ENCODE results near the gene THG1L. TPM values are rescaled to one million over a fixed set of nuclear protein-coding genes. Genes with fewer than 3 reads are reported as not detected.

THG1L gene
- total and polyA plus RNA-seq, 2 of the 13 experiments (the other 11 are each of a cell fraction or from before 2014, with no cell fraction given), result 16.6 to 17.2 TPM

GRCh38 chr5:157744051-157745011 lies 13.1 kb downstream of the THG1L start (continued):
- TF ChIP-seq ZNF749 (CRISPR knock-in tag; IDR thresholded peaks at IDR 0.05; ENCODE audit: borderline replicate concordance) (0 out of 2 replicates have a peak, but pooled peaks have one; percentile 20), ZNF432 (CRISPR knock-in tag; IDR thresholded peaks at IDR 0.05; ENCODE audit: borderline replicate concordance) (0 out of 2 replicates have a peak, but pooled peaks have one; percentile 46)

GRCh38 chr5:157745041-157745456 lies 13.8 kb downstream of the THG1L start:
- H4K20me1 ChIP-seq (ENCODE audit: insufficient read depth, low read length), result no peaks in the 10 kb centered on the region
- TSS peak; percentile 34 for BruUV-seq (replicated peaks)
- FAIRE-seq (no peak), ATAC-seq (no peak), DNase-seq (ENCODE audit: low spot score) (no peak)
- no peaks in the 10 kb centered on the region for H3K9me3 ChIP-seq (ENCODE audit: low read length)
- H3K9ac ChIP-seq (ENCODE audit: insufficient read depth, low read depth, low read length), result peak overlapping the region; percentile 75; the same call in 1 of the 2 replicates
- peak overlapping the region; percentile 74 to 88 (median 84); a peak in 5 of 6 replicates for H3K4me3 ChIP-seq (replicated peaks in 1 of 3; ENCODE audit: insufficient read depth in 1 of 3, low read depth in 2 of 3, low read length in 3 of 3)
- H3K36me3 ChIP-seq (replicated peaks in 1 of 2; ENCODE audit: control insufficient read depth in 1 of 2, insufficient read depth in 2 of 2, low read length in 2 of 2), result no peaks in the 10 kb centered on the region
- ChIA-PET POLR2A (interaction anchor here (2.0 kb wide), 1 partner anchor 13 kb away, joined by 13 read pairs; the partner anchor contains the start of gene THG1L), CTCF (ENCODE audit: low intra/inter-chr PET ratio, low total read pairs) (no interaction called here)
- no peak overlapping the region for H3K27ac ChIP-seq (ENCODE audit: extremely low read length, insufficient read depth, low read length)
- no peaks in the 10 kb centered on the region; a peak in 1 of 5 replicates for H3K27me3 ChIP-seq (ENCODE audit: control insufficient read depth in 1 of 2, insufficient read depth in 2 of 2, low read length in 2 of 2)
- peaks cover 7% of the 10 kb centered on the region for H3K79me2 ChIP-seq (ENCODE audit: insufficient read depth, low read length)
- in situ Hi-C loops (cut with HindIII; ENCODE audit: extremely low pct_ligation_motif_present, low pct_unique_long_range_greater_than_20kb), result loop anchor here (25.0 kb wide), 1 partner anchor 408 kb away; a partner anchor contains a TSS
- intact Hi-C loops (cut with micrococcal nuclease; ENCODE audit: unreplicated experiment), result no loop called here
- WGBS (ENCODE audit: low lambda C conversion rate), result 100% methylated on average over 4 of the region's 4 CpGs
- peaks cover 26% of the 10 kb centered on the region for H3K4me1 ChIP-seq (ENCODE audit: insufficient read depth, low read length)
- H2AFZ ChIP-seq (ENCODE audit: low read length), result no peak overlapping the region
- H3K4me2 ChIP-seq (ENCODE audit: low read depth, low read length), result peak overlapping the region; percentile 94
- TF ChIP-seq ATF7-NPFF (CRISPR knock-in tag; IDR thresholded peaks at IDR 0.05; ENCODE audit: low read depth), result no peak
- no peak for TF ChIP-seq ZNF354B (CRISPR knock-in tag; IDR thresholded peaks at IDR 0.05)
- TF ChIP-seq TCF7 (IDR thresholded peaks at IDR 0.05; ENCODE audit: low read depth), result no peak
- no peak for TF ChIP-seq ATF3 (CRISPR knock-in tag; IDR thresholded peaks at IDR 0.05)
- no peak for TF ChIP-seq ZNF431 (CRISPR knock-in tag; IDR thresholded peaks at IDR 0.05; ENCODE audit: borderline replicate concordance, low read depth)
- no peak for TF ChIP-seq PHF21A (CRISPR knock-in tag; IDR thresholded peaks at IDR 0.05)
- no peak for TF ChIP-seq ZNF546 (CRISPR knock-in tag; conservative IDR thresholded peaks at IDR 0.05)
- no peak for TF ChIP-seq AGO1 (IDR thresholded peaks at IDR 0.05; ENCODE audit: low read depth, low read length, poor library complexity, severe bottlenecking)
- no peak for TF ChIP-seq ZNF503 (CRISPR knock-in tag; IDR thresholded peaks at IDR 0.05)
- no peak for TF ChIP-seq JARID2 (CRISPR knock-in tag; IDR thresholded peaks at IDR 0.05; ENCODE audit: insufficient replicate concordance)
- TF ChIP-seq HIC2 (CRISPR knock-in tag; IDR thresholded peaks at IDR 0.05; ENCODE audit: low read depth), result no peak
- TF ChIP-seq ZNF691 (CRISPR knock-in tag; IDR thresholded peaks at IDR 0.05; ENCODE audit: borderline replicate concordance, low read depth), result no peak

Measured in HepG2 (cell line).